GM12892 (cell line): ENCODE measurements around the gene DOK4.
"Not testable (repeated sequence)": the region's sequence is repeated elsewhere in the genome, so short reads cannot be mapped to it uniquely, and the experiment has no call there.

Experiments
- DNase-seq: peaks from one replicate; pipeline ENCODE4 v3.0.0; 2011; ENCODE audit not compliant: insufficient read length
- FAIRE-seq: peaks from 2 replicates; lab custom pipeline; 2011; peaks lifted over from hg19 to GRCh38; lab: Jason Lieb, UNC
- POLR2A ChIP-seq: IDR thresholded peaks from 2 replicates; pipeline ENCODE4 v1.6.1; 2011; ENCODE audit warnings: low read depth, low read length, control low read depth
- POLR2AphosphoS5 ChIP-seq: IDR thresholded peaks from 2 replicates; pipeline ENCODE4 v1.6.1; 2011; ENCODE audit warnings: low read depth, low read length, control low read depth
- TAF1 ChIP-seq: IDR thresholded peaks from 2 replicates; pipeline ENCODE4 v1.6.1; 2011; ENCODE audit warnings: low read depth, mild to moderate bottlenecking, control low read depth, low read length, borderline replicate concordance

The DOK4 gene

GRCh38 chr16:57445510-57445909 lies 40.8 kb downstream of the DOK4 start:
- TF ChIP-seq POLR2AphosphoS5: no peak
- no peak for TF ChIP-seq POLR2A
- no peak for TF ChIP-seq TAF1
- FAIRE-seq: no peak
- no peak for DNase-seq

- no peak for DNase-seq
- TF ChIP-seq POLR2AphosphoS5 (no peak), POLR2A (no peak), TAF1 (no peak)
- no peak for FAIRE-seq
Measured at GRCh38 chr16:57444711-57445110, 41.6 kb downstream of the DOK4 start.

- FAIRE-seq, DNase-seq: not testable (repeated sequence)
Measured at GRCh38 chr16:57440551-57440950, 45.7 kb downstream of the DOK4 start.

GRCh38 chr16:57439947-57440346 lies 46.3 kb downstream of the DOK4 start:
- not testable (repeated sequence) for FAIRE-seq

GRCh38 chr16:57435838-57436237 lies 50.5 kb downstream of the DOK4 start:
- DNase-seq: no peak
- TF ChIP-seq POLR2AphosphoS5 (no peak), TAF1 (no peak)
- no peak for FAIRE-seq

More at GRCh38 chr16:57439947-57440346, 46.3 kb downstream of the DOK4 start:
- not testable (repeated sequence) for DNase-seq

- DNase-seq (no peak), FAIRE-seq (no peak)
- no peak for TF ChIP-seq POLR2AphosphoS5
- TF ChIP-seq TAF1: no peak
- TF ChIP-seq POLR2A: no peak
Measured at GRCh38 chr16:57434003-57434402, 52.3 kb downstream of the DOK4 start.

- TF ChIP-seq POLR2A: no peak
- TF ChIP-seq TAF1: no peak
- no peak for TF ChIP-seq POLR2AphosphoS5
- DNase-seq (no peak), FAIRE-seq (no peak)
Measured at GRCh38 chr16:57432989-57433388, 53.3 kb downstream of the DOK4 start.

GRCh38 chr16:57432505-57432904 lies 53.8 kb downstream of the DOK4 start:
- FAIRE-seq: no peak
- DNase-seq: no peak
- TF ChIP-seq POLR2A (no peak), POLR2AphosphoS5 (no peak), TAF1 (no peak)

- TF ChIP-seq POLR2AphosphoS5: no peak
- TF ChIP-seq TAF1: no peak
- no peak for TF ChIP-seq POLR2A
- DNase-seq (no peak), FAIRE-seq (no peak)
Measured at GRCh38 chr16:57430955-57431354, 55.3 kb downstream of the DOK4 start.

GRCh38 chr16:57427824-57428223 lies 58.5 kb downstream of the DOK4 start:
- no peak for DNase-seq
- no peak for FAIRE-seq
- TF ChIP-seq POLR2A (no peak), POLR2AphosphoS5 (no peak), TAF1 (no peak)

- no peak for FAIRE-seq
- TF ChIP-seq POLR2AphosphoS5 (no peak), TAF1 (no peak), POLR2A (no peak)
Measured at GRCh38 chr16:57427307-57427706, 59.0 kb downstream of the DOK4 start.

GRCh38 chr16:57426356-57426755 lies 59.9 kb downstream of the DOK4 start:
- no peak for FAIRE-seq
- TF ChIP-seq POLR2A (no peak), TAF1 (no peak), POLR2AphosphoS5 (no peak)

More at GRCh38 chr16:57427307-57427706, 59.0 kb downstream of the DOK4 start:
- no peak for DNase-seq

GRCh38 chr16:57424583-57424982 lies 61.7 kb downstream of the DOK4 start:
- no peak for FAIRE-seq
- TF ChIP-seq POLR2A (no peak), TAF1 (no peak)
- DNase-seq: no peak

More at GRCh38 chr16:57426356-57426755, 59.9 kb downstream of the DOK4 start:
- no peak for DNase-seq
